OCI-LY1 (cell line): ENCODE measurements around the gene MYO15A.

Source experiments
- H2AFZ ChIP-seq: fragments of 200-600 bp; sonication (generic), shearing (Covaris generic); 2 replicates; pipeline ENCODE4 v1.6.0; 2014; ENCODE audit warnings: antibody characterized with exemption, mild to moderate bottlenecking, low read length
- H3F3A ChIP-seq: fragments of 200-600 bp; sonication (generic), shearing (Covaris generic); 2 replicates; pipeline ENCODE4 v1.6.0; 2014; ENCODE audit warnings: mild to moderate bottlenecking, antibody characterized with exemption, low read length, moderate library complexity; ENCODE audit not compliant: insufficient read depth
- H3K27ac ChIP-seq: fragments of 200-600 bp; sonication (generic); 2 replicates; pipeline ENCODE4 v1.5.1; 2014; ENCODE audit warnings: low read length, mixed run types, mild to moderate bottlenecking, low read depth; ENCODE audit not compliant: poor library complexity, severe bottlenecking
- H3K27me3 ChIP-seq: fragments of 200-600 bp; sonication (generic); 2 replicates; pipeline ENCODE4 v1.6.0; 2014; ENCODE audit warnings: antibody characterized with exemption, mild to moderate bottlenecking, low read length, moderate library complexity; ENCODE audit not compliant: insufficient read depth
- H3K36me3 ChIP-seq: fragments of 200-600 bp; sonication (generic); 2 replicates; pipeline ENCODE4 v1.6.1; 2014; ENCODE audit warnings: mild to moderate bottlenecking, antibody characterized with exemption, low read length, moderate library complexity, mixed read lengths; ENCODE audit not compliant: insufficient read depth
- H3K4me1 ChIP-seq: fragments of 200-600 bp; sonication (generic); 2 replicates; pipeline ENCODE4 v1.5.1; 2014; ENCODE audit warnings: mild to moderate bottlenecking, low read length, moderate library complexity; ENCODE audit not compliant: insufficient read depth, severe bottlenecking
- H3K4me2 ChIP-seq: fragments of 200-600 bp; sonication (generic), shearing (Covaris generic); 2 replicates; pipeline ENCODE4 v1.6.1; 2014; ENCODE audit warnings: low read length
- H3K4me3 ChIP-seq: fragments of 200-600 bp; sonication (generic); 2 replicates; pipeline ENCODE4 v1.5.1; 2014; ENCODE audit warnings: low read length, low read depth, mild to moderate bottlenecking, mixed read lengths; ENCODE audit not compliant: poor library complexity, severe bottlenecking
- H3K79me2 ChIP-seq: fragments of 200-600 bp; shearing (Covaris generic); 2 replicates; pipeline ENCODE4 v1.6.1; 2016; ENCODE audit warnings: mixed run types, low read length, mixed read lengths; ENCODE audit not compliant: insufficient read depth
- H3K9ac ChIP-seq: fragments of 200-600 bp; sonication (generic), shearing (Covaris generic); 2 replicates; pipeline ENCODE4 v1.6.1; 2014; ENCODE audit warnings: mild to moderate bottlenecking, low read length, mixed read lengths
- H3K9me2 ChIP-seq: fragments of 200-600 bp; sonication (generic), shearing (Covaris generic); 2 replicates; pipeline ENCODE4 v1.6.1; 2014; ENCODE audit warnings: low read depth, mild to moderate bottlenecking, low read length, mixed read lengths
- H3K9me3 ChIP-seq: fragments of 200-600 bp; shearing (Covaris generic); 2 replicates; pipeline ENCODE4 v1.6.1; 2014; ENCODE audit warnings: low read length, mixed read lengths
- H4K20me1 ChIP-seq: fragments of 200-600 bp; sonication (generic), shearing (Covaris generic); 2 replicates; pipeline ENCODE4 v1.6.0; 2016; ENCODE audit warnings: mild to moderate bottlenecking, low read length; ENCODE audit not compliant: insufficient read depth
- CTCF ChIP-seq: fragments of 200-600 bp; sonication (generic), shearing (Covaris generic); IDR thresholded peaks from 2 replicates; pipeline ENCODE4 v1.5.1; 2017; ENCODE audit warnings: mild to moderate bottlenecking, antibody characterized with exemption, low read length, moderate library complexity, mixed read lengths
- EZH2 ChIP-seq: fragments of 200-600 bp; sonication (generic), shearing (Covaris generic); IDR thresholded peaks from 2 replicates; pipeline ENCODE4 v1.8.0; 2017; ENCODE audit warnings: borderline replicate concordance, mixed run types, mild to moderate bottlenecking, antibody characterized with exemption, low read length, moderate library complexity, mixed read lengths

The MYO15A gene

GRCh38 chr17:18205861-18206260 lies 97.3 kb downstream of the MYO15A start:
- no peak overlapping the region for H3K4me3 ChIP-seq
- no peaks in the 10 kb centered on the region for H3K9me2 ChIP-seq
- H3K27ac ChIP-seq, result no peak overlapping the region
- no peak overlapping the region for H2AFZ ChIP-seq
- H4K20me1 ChIP-seq, result no peaks in the 10 kb centered on the region
- H3K9me3 ChIP-seq, result no peaks in the 10 kb centered on the region
- no peak overlapping the region for H3K9ac ChIP-seq
- TF ChIP-seq EZH2 (no peak), CTCF (no peak)
- H3K4me2 ChIP-seq, result no peak overlapping the region
- H3K79me2 ChIP-seq, result no peaks in the 10 kb centered on the region
- no peaks in the 10 kb centered on the region for H3F3A ChIP-seq
- peaks cover 72% of the 10 kb centered on the region for H3K36me3 ChIP-seq
- no peaks in the 10 kb centered on the region for H3K4me1 ChIP-seq
- no peaks in the 10 kb centered on the region for H3K27me3 ChIP-seq

- Histone ChIP-seq H3K27ac (no peak overlapping the region), H3K79me2 (no peaks in the 10 kb centered on the region), H3F3A (no peaks in the 10 kb centered on the region), H3K9ac (no peak overlapping the region), H3K9me2 (no peaks in the 10 kb centered on the region), H2AFZ (no peak overlapping the region), H3K4me3 (no peak overlapping the region), H3K4me1 (no peaks in the 10 kb centered on the region), H3K27me3 (no peaks in the 10 kb centered on the region), H4K20me1 (no peaks in the 10 kb centered on the region), H3K4me2 (no peak overlapping the region), H3K9me3 (no peaks in the 10 kb centered on the region), H3K36me3 (peaks cover 72% of the 10 kb centered on the region)
- TF ChIP-seq EZH2, result no peak
- TF ChIP-seq CTCF, result no peak
Measured at GRCh38 chr17:18206962-18207361, 98.4 kb downstream of the MYO15A start.

- TF ChIP-seq EZH2 (no peak), CTCF (no peak)
- H3K36me3 ChIP-seq, result peaks cover 71% of the 10 kb centered on the region
- H3K4me3 ChIP-seq, result no peak overlapping the region
Measured at GRCh38 chr17:18208092-18208491, 99.5 kb downstream of the MYO15A start.

More at GRCh38 chr17:18208092-18208491, 99.5 kb downstream of the MYO15A start:
- Histone ChIP-seq H3K4me1 (no peaks in the 10 kb centered on the region), H2AFZ (no peak overlapping the region), H4K20me1 (no peaks in the 10 kb centered on the region), H3K4me2 (no peak overlapping the region), H3K79me2 (no peaks in the 10 kb centered on the region), H3F3A (no peaks in the 10 kb centered on the region), H3K9ac (no peak overlapping the region), H3K27me3 (no peaks in the 10 kb centered on the region), H3K9me3 (no peaks in the 10 kb centered on the region), H3K9me2 (no peaks in the 10 kb centered on the region), H3K27ac (no peak overlapping the region)
